ENCODE data around the gene TSPAN6.

The TSPAN6 gene

DNA sequence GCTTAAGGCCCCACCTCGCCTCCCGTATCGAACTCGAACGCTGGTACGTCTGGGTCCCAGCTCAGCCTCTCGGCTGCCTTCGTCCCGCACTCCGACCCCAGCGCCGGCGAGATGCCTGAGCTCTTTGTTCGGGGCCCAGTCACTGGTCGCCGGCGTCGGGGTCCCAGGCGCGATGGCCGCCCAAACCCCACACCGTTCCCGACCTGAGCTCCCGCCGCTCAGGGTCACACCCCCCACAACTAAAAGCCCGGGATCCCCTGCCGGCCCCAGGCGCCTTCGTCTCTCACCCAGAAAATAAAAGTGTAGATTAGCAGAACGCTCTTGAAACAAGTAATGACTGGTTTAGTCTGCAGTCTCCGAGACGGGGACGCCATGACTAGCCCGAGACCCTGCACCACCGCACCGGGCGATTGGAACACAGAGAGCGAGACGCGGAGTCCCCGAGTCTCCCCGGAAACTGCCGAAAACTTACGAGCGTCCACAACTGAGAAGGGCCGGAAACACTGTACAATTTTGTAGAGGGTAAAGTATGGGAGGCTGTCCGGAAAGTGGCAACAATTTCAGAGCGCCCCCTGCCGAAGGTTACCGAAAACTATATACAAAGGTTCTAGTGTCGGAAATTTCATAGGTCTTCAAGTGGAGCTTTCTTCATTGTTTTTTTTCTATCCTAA lies at the start of gene TSPAN6:
TSS of gene TSPAN6 (minus strand) at position 486 of the 671 bp plus-strand sequence. CDS start at position 374, 112 bp downstream.
- DNase-seq, result peak; percentile 80

- no peak for DNase-seq
These were observed 49.3 kb upstream of the TSPAN6 start for GRCh38 chrX:100685997-100686305.

GRCh38 chrX:100685284-100685996 lies 48.8 kb upstream of the TSPAN6 start:
- peak; percentile 73 for DNase-seq

- no peak for DNase-seq
These were observed 46.3 kb upstream of the TSPAN6 start for GRCh38 chrX:100682939-100683338.

DNA sequence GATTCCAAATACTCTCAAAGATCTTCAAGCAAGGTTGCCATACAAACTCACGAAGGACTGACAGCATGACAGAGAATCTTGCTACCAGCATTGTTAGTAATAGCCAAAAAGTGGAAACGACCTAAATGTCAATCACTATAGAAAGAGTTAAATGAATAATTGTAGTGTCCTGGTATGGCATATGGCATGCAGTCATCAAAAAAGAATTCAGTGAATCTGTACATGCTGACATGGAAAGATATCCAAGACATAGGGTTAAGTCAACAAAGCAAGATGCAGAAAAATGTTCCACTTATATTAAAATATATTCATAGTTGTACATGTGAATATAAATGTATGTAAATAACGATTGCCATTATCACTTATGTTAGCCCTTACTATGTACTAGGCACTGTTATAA lies 45.0 kb upstream of the TSPAN6 start:
- DNase-seq, result no peak

DNA sequence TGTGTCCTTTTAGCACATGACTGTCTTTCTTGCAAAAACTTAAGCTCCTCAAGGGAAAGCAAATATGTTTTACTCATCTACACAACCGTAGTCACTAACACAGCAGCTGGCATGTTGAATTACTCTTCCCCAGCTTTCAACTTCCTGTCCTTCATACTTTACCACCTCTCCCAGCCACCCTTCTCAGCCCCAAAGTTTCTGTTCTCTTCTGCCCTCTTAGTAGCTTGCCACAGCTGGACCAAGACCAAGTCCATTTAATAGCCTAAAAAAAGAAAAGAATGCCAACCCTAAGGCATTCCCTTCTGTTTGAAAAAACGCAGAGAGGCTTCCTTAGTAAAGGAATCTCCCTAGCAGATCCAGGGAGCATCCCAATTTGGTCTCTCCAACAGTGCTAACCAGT lies 44.1 kb upstream of the TSPAN6 start:
- DNase-seq, result no peak

DNA sequence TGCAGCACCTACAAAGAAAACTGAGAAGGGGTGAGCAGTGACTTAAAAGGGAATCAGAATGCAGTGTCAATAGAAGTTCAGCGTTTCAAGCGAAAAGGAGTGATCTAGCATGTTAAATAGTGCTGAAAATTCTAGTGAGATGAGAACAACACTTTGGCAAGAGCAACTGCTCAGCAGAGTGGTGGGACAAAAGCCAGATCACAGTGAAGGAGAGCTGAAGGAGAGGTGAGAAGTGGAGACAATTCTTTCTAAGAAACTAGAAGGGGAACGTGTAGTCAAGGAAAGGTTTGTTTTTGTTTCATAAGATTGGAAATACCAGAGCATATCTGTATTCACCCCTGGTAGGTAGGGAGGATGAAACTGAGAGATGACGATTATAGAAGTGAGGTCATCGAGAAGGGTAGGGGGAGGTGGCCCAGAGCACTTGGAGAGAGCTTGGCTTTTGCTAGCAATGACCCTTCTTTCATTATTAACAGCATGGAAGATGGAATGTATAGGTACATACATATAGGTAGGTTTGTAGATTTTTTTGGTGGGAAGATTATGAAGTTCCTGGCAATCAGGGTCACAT lies 41.1 kb upstream of the TSPAN6 start:
- no peak for DNase-seq

DNA sequence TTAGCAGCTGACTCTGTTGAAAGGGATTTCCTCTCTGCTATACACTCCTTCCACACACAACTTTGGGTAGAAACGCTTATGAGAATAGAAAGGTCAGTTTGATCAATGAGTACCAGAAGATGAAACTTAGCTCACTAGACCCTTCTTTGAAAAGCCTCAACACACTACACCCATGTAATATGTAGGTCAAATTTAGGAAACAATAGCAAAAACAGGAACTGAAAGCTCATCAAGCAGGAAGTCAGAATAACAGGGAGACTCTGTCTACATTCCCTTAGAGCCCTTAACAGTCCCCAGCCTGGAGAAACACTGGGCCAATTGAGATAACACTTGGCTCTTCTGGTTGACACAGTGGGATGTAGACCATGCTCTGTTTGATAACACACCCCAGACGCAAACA lies 38.1 kb upstream of the TSPAN6 start:
- DNase-seq, result no peak

DNA sequence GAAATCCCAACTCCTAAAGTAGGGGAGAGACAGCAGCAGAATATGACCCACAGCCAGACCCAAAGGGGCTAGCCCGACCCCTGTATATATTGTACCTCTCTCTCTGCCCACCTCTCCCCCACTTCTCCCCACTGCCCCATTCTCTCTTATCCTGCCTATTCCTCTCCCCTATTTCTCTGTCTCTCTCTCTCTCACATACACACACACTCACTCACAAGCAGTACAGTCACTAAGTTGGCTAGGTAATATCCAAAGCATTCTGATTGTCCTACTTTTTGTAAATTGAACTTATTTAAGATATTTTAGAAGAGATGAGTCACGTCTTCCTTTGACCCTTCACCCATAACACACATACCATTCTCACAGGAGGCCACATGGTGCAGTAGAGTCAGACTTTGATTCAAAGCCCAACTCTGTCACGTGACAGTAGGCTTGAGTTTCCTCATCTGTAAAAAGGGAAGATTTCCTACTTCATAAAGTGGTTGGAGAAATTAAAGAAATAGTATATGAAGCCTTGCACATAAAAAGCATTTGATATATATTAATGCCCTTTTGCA lies 36.9 kb upstream of the TSPAN6 start:
- no peak for DNase-seq

DNA sequence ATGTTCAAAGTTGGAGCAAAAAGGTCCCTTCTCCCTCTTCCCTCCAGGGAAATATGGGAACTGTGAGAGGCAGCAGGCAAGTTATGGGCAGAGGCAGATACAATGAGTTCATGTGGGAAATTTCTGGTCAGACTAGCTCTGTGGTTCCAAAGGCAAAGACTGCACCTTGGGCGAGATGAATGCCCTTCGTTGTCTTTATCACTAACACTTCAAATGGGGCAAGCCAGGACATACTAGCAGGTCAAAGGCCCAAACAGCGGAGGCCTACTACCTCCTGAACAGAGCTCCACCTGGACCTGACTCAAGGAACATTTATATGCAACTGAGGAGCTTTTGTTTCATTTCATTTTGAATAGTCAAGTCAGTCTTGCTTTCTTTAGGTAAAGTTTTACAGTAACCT lies 36.4 kb upstream of the TSPAN6 start:
- DNase-seq, result no peak

DNA sequence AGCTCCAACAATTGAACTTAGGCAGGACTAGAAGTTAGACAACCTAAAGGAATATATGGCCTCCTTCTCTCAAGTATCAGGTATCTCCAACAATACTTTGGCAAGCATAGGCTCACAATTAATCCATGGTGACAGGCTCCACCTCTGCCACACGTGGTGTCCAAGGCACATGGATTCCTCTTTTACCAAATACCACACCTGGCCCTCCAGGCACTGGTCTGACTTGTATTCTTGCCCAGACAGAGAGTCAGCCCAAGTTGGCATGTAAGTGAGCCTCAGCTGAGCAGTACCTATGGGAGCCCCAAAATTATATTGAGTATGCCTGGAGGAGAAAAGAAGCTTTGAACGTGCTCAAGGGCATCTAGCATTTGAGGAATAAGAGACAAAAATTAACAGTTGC lies 27.0 kb upstream of the TSPAN6 start:
- no peak for DNase-seq

- DNase-seq, result no peak
These were observed 26.2 kb upstream of the TSPAN6 start for GRCh38 chrX:100662796-100663195.

GRCh38 chrX:100662170-100662569 lies 25.6 kb upstream of the TSPAN6 start:
- DNase-seq, result no peak

DNA sequence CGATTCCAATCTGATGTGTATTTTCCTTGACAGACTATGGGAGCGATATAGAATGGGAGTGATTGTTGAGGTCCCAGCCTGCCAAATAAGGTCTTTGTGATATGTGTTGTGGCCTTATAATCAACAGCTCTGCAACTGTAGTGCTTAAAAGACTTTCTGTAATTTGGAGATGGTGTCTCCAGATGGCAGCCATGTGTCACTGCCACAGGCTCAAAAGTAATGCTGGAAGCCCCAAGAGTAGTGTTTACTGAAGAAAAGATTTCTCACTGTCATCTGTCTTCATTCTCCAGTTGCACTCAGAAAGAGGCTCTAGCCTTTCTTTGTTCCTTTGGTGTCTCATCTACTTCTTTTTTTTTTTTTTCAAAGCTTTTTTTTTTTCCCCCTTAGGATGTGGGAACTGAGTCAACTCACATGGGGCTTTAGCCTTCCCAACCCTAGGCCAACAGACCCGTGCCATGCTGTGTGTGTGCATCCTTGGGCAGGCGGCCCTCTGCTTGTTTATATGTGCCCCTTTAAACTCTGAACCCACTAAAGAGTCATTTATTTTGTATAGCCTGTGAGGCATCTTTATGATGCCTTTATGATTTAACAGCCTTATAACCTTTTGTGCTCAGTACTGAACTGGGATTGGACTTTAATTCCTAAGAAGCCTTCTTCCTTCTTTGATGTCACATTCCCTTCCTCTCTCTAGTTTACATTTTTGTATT lies 23.0 kb upstream of the TSPAN6 start:
- DNase-seq, result no peak

- no peak for DNase-seq
These were observed 22.4 kb upstream of the TSPAN6 start for GRCh38 chrX:100658941-100659381.

GRCh38 chrX:100654261-100654660 lies 17.7 kb upstream of the TSPAN6 start:
- no peak for DNase-seq

DNA sequence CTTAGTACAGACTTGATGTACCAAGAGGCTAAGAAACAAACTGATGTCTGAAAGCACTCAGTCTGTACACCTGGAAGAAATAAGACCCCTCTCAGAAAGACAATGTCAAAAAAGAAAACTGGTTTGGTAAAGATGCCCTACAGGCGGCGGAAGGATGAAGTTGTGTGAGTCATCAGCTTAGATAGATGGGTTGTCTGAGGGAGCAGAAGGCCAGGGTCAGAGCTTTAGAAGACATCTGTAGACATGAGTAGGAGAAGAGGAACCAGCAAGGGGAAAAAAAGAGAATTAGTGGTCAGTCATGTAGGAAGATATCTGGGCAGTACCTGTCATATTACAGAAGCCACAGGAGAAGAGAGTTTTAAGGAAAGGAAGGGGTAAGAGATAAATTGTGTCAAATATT lies 15.7 kb upstream of the TSPAN6 start:
- no peak for DNase-seq

DNA sequence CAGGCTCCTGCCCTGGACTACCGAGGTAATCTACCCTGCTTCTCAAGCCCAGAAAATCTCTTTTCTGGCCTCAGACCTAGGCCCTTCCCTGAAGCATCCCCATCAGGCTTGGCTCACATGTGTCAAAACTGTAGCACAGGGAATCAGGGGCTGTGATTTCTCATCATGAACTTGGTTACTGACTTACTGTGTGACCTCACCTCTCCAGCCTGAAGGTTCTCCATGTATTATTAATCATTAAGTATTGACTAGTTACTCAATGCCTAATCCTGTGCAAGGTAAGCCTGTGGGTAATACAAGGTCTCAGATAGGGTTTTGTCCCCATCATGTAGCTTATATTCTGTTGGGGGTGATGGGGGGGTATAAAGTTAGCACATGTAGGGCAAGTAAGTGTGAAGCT lies 14.2 kb upstream of the TSPAN6 start:
- DNase-seq, result no peak

- DNase-seq, result no peak
These were observed 13.1 kb upstream of the TSPAN6 start for GRCh38 chrX:100649550-100650356.

DNA sequence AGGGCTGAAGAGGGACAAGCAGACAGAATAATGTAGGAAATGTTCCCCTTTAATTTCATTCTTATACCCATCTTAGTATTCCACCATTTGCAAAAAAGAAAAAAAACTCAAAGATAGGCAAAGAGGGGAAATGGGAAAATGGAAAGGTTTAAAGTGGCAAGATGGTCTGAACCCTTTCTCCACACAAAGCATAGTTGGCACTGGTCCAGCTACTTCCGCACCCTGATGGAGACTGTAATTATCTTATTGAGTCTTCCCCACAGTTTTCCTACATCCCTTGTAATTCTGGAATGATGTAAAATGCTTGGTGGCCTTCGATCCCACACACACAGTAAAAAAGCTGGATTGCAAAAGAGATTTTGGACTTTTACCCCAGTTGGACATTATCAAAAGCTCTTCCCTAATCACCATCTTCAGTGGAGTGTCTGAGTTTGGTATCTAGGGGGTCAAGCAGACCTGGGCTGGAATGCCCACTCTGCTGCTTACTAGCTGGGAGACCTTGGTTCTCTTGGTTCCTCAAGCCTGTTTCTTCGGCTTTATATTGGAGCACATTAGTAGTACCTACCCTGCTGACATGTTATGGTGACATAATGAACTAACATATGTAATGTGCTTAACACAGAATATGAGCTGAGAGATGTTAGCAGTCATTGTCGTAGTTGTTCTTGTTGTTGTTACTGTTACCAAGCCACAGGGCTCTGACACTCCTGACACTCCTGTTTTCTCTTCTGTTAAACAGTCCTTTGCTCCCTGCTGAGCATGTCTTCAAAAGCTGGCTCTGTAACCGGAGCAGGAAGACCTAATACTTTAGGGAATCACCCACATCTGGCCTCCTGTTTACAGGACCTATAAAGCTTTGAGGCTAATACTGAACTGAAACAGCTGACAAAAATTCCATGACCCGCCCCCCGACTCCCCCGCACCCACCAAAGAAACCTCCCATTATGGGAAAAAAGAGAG lies 12.1 kb upstream of the TSPAN6 start:
- no peak for DNase-seq

- no peak for DNase-seq
These were observed 11.1 kb upstream of the TSPAN6 start for GRCh38 chrX:100647739-100648138.
